AG04449 (cell line): ENCODE measurements around the gene GCNT1.

Experiments
- CTCF ChIA-PET: fragments of 350-600 bp; formaldehyde crosslinking; extraction: SDS; loops from one replicate; lab custom pipeline; 2021; ENCODE audit warnings: antibody characterized with exemption; lab: Yijun Ruan, JAX
- POLR2A ChIA-PET: fragments of 400-600, 350-600 bp; formaldehyde crosslinking; extraction: SDS; loops from one replicate; lab custom pipeline; 2020; ENCODE audit warnings: antibody characterized with exemption, inconsistent platforms; lab: Yijun Ruan, JAX
- DNase-seq: peaks from one replicate; pipeline ENCODE4 v3.0.0-alpha.2; 2010; ENCODE audit warnings: low read depth, low spot score
- H3K4me3 ChIP-seq: 2 replicates; pipeline ENCODE4 v1.5.1; 2011; ENCODE audit warnings: low read depth, mild to moderate bottlenecking, control low read depth, low read length
- TF ChIP-seq, protein P1 (sequence below): IDR thresholded peaks from one replicate; pipeline ENCODE4 v1.5.1; 2011; ENCODE audit warnings: mild to moderate bottlenecking, moderate library complexity, low read length, control low read depth, inconsistent platforms; ENCODE audit not compliant: insufficient read depth; ENCODE audit errors: missing control alignments

The GCNT1 gene

DNA sequence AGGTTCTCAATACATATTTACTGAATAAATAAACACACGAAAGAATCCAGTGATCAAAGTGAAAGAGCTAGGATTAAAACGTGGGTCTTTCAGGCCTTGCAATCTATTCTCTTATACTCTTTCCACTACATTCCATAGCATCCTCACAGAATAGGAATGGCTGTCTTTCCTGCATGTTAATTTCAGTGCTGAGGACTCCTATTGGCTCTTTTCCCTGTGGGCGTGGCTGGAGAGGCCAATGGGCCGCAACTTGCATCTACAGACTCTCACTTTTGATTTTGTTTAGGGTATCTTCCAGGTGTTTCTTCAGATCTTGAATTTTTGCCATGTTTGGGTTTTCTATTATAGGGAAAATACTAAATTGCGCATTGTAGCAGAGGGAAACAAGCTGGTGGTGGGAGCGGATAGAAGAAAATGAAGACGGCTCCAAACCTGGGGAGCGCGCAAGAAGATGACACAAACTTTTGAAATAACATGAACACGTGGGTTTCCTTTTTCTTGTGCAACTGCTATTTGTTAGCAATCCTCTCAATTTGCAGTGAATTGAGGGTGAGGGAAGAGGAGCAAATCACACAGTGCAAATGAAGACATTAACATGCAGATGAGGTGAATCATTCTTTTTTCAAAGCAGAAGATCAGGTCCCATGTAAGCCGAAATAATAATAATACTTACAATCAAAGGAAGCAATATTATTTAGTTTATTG lies 93.9 kb downstream of the GCNT1 start:
- TF ChIP-seq, protein P1, sequence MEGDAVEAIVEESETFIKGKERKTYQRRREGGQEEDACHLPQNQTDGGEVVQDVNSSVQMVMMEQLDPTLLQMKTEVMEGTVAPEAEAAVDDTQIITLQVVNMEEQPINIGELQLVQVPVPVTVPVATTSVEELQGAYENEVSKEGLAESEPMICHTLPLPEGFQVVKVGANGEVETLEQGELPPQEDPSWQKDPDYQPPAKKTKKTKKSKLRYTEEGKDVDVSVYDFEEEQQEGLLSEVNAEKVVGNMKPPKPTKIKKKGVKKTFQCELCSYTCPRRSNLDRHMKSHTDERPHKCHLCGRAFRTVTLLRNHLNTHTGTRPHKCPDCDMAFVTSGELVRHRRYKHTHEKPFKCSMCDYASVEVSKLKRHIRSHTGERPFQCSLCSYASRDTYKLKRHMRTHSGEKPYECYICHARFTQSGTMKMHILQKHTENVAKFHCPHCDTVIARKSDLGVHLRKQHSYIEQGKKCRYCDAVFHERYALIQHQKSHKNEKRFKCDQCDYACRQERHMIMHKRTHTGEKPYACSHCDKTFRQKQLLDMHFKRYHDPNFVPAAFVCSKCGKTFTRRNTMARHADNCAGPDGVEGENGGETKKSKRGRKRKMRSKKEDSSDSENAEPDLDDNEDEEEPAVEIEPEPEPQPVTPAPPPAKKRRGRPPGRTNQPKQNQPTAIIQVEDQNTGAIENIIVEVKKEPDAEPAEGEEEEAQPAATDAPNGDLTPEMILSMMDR = no peak
- ChIA-PET POLR2A (no interaction called here), CTCF (no interaction called here)
- no peak overlapping the region for H3K4me3 ChIP-seq
- no peak for DNase-seq

DNA sequence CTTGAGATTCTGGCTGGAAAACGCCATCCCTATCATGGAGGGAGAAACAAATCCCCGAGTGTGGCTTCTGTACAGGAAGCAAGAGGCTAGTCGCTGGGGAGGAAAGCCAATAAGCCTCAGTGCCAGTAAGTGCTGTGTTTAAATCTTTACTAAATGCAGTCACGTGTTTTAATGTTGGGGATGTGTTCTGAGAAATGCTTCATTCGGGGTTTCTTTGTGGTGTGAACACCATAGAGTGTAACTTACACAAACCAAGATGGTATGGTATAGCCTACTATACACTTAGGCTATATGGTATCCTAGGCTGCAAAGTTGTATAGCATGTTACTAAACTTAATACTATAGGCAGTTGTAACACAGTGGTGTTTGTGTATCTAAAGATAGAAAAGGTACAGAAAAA lies 94.7 kb downstream of the GCNT1 start:
- no peak for DNase-seq
- TF ChIP-seq, protein P1 = no peak
- H3K4me3 ChIP-seq = no peak overlapping the region
- CTCF ChIA-PET = no interaction called here
- POLR2A ChIA-PET = no interaction called here
